HG02973 (cell line): ENCODE results near the gene TANC2.

Source experiments
- ATAC-seq: cut with Tn5 transposase; IDR thresholded peaks from one replicate; pipeline ENCODE4 v1.9.1; 2021; ENCODE audit warnings: moderate library complexity; ENCODE audit not compliant: unreplicated experiment

The TANC2 gene

DNA sequence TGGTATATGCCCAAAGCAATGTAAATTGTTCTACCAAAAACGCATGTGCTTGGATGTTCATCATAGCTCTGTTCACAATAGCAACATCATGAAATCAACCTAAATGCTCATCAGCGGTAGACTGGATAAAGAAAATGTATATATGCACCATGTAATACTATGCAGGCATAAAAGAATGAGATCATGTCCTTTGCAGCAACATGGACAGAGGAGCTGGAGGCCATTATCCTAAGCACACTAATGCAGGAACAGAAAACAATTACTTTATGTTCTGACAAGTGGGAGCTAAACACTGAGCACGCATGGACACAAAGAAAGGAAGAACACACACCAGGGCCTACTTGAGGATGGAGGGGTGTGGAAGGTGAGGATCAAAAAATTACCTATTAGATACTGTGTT is 33.7 kb downstream of the TANC2 start:
- ATAC-seq = no peak

DNA sequence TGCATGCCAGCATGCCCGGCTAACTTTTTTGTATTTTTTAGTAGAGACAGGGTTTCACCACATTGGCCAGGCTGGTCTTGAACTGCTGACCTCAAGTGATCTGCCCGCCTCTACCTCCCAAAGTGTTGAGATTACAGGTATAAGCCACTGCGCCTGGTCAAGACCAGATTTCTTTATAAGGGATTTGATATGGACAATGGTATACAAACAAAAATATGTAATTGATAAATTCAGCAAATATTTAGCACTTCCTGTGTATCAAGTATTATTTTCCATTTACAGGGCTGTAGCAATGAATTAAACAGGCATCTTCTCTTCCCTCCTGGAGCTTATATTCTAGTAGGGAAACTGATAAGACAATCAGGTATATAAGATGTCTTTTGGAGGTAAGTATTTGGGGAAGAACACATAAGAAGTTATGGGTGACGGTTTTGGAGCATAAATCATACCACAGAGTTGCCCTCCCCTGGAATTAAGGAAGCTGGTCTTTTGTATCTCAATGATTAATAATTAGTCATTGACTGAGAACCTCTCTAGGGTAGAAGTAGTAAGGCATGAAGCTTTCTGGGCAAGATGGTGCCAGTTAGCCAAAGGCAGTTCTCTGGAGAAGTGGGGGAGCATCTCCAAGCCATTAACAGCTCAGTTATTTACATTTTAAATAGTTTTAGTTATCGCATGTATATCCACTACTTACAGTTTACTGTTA is 35.8 kb downstream of the TANC2 start:
- no peak for ATAC-seq

DNA sequence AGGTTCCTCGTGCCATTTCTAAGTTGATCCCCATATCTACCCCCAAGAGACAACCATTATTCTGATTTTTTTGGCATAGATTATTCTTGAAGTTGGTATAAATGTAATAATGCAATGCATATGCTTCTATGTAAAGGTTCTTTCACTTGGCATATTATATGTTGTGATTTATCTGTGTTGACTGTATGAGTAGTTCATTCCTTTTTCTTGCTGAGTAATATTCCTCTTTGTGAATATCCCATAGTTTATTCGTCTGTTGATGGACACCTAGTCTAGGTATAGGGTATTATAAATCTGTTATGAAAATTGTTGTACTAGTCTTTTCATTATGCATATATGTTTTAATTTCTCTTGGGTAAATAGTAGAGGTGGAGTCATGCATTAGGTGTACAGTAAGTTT is 36.6 kb downstream of the TANC2 start:
- ATAC-seq = no peak

GRCh38 chr17:63015824-63016223 is 49.8 kb downstream of the TANC2 start:
- ATAC-seq = no peak
